GM19023 (cell line): ENCODE results near the gene ZNF771.

Experiments
- ATAC-seq: cut with Tn5 transposase; IDR thresholded peaks from one replicate; pipeline ENCODE4 v1.9.1; 2021; ENCODE audit warnings: mild to moderate bottlenecking, moderate library complexity; ENCODE audit not compliant: unreplicated experiment

Gene ZNF771

DNA sequence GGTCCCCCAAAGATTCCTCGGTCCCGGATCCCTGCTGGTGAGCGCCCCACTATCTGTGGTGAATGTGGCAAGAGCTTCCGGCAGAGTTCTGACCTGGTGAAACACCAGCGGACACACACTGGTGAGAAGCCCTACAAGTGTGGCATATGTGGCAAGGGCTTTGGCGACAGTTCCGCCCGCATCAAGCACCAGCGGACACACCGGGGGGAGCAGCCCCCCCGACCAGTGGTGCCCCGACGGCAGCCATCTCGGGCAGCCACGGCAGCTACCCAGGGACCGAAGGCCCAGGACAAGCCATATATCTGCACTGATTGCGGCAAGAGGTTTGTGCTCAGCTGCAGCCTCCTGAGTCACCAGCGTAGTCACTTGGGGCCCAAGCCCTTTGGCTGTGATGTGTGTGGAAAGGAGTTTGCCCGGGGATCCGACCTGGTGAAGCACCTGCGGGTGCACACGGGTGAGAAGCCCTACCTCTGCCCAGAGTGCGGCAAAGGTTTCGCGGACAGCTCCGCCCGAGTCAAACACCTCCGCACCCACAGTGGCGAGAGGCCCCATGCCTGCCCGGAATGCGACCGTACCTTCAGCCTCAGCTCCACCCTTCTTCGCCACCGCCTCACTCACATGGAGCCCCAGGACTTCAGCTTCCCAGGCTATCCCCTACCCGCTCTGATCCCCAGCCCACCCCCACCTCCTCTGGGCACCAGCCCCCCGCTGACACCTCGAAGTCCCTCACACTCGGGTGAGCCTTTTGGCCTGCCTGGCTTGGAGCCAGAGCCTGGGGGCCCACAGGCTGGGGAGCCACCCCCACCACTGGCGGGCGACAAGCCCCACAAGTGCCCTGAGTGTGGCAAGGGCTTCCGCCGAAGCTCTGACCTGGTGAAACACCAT lies 9.4 kb upstream of the ZNF771 start:
- no peak for ATAC-seq

DNA sequence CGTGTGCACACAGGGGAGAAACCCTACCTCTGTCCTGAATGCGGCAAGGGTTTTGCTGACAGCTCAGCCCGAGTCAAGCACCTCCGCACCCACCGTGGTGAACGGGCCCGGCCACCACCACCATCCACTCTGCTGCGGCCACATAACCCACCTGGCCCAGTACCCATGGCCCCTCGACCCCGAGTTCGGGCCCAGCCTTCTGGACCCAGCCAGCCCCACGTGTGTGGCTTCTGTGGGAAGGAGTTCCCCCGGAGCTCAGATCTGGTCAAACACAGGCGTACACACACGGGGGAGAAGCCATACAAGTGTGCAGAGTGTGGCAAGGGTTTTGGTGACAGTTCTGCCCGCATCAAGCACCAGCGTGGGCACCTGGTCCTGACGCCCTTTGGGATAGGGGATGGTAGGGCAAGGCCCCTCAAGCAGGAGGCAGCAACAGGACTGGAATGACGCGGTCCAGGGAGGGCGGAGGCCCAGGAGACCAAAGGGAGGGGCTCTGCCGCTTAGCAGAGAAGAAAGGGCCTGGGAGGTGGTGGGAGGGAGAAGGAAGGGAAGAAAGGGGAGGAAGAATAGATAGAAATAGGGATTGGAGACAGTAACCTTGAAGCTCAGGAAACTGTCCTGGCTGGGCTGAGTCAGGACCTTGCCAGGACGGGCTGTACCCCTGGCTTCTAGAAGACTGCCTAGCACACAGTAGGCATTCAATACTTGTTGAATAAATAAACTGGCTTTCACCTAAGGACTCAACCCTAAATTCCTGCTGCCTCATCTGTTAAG lies 8.6 kb upstream of the ZNF771 start:
- no peak for ATAC-seq

DNA sequence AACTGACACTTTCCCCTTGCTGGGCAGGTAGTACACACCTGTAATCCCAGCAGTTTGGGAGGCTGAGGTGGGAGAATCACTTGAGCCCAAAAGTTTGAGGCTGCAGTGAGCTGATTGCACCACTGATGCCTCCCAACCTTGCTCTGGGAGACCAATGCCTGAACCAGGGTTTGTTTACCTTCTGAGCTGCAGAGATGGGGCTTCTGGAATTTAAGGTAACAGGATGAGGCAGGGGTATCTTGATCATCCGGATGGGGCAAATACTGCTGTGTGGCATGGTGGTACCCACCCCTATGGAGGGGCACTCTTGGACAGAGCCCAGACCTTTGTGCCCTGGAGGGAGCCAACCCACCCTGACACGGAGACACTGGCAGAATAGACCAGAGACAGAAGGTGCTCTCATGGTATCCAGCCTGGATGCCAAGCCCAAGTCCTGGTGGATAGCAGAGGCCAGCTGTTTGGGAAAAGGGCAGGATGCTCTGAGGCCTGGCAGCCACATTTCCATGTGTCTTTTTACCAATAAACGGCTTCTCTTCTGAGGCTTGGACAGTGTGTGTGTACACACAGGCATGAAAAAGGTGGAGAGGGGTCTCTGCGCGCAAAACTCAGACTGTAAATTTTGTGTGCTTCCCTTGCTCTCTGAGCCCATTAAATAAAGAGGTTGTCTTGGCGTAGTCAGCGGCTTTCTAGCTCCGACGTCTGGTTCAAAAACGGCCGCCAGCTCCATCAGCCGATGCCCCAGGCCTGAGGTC lies 7.8 kb upstream of the ZNF771 start:
- no peak for ATAC-seq

DNA sequence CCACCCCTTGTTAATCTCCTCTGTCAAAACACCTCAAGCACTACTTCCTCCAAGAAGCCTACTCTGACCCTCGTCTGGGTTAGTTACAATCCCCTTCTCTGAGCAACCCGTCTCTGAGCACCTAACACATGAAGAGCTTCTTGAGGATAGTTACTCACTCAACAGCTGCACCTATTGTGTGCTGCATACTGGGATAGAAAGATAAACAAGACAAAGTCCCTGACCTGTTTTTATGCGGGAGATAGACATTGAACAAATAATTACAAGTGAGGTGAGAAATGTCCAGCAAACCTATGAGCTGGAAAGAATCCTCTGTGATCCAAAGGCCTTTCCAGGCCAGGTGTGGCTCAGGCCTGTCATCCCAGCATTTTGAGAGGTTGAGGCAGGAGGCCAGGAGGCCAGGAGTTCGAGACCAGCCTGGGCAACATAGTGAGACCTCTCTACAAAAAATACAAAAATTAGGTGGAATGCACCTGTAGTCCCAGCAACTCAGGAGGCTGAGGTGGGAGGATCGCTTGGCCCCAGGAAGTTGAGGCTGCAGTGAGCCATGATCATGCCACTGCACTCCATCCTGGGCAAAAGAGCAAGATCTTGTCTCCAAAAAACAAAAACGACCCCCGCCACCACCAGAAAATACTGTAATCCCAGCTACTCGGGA lies 5.5 kb upstream of the ZNF771 start:
- no peak for ATAC-seq

DNA sequence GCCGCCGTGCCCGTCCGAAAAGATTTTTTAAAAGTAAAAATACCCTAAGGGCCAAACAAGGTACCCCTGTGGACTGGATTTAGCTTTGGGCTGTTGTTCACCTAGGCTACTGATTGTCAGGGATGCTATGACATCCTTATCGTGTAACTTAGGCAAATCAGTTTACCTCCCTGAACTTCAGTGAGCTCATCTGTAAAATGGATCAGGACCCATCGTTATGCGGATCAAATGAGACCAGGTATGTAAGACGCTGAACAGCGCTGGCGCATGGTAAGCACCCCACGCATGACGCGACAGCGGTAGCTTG lies 658 bp upstream of the ZNF771 start:
- ATAC-seq = peak; percentile 4

DNA sequence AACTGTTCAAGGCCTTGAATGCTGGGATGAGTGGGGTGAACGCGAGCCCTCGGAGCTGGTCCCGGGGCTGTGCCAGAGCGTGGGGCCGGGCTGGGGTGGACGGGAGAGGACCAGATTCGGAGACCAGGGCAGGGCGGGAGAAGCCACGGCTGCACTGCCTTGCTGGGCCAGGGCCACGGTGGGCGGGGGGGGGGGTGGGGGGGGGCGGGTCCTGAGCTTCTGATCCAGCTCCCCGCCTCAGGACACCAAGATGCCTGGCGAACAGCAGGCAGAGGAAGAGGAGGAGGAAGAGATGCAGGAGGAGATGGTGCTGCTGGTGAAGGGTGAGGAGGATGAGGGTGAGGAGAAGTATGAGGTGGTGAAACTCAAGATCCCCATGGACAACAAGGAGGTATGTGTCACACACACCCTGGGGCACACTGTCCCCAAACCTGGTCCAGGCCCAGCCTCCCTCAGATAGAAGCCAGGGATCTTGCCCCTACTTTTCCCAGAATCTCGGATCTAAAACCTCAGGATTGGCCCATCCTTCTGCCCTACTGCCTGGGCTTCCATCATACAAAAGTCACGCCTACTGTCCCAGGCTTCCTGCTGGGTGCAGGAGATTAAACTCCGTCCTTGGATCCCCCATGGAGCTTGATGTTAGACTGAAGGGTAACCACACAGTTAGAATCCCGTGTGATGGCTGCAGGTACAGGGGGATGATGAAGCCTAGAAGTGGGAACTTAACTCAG lies 563 bp downstream of the ZNF771 start:
- peak; percentile 15 for ATAC-seq

DNA sequence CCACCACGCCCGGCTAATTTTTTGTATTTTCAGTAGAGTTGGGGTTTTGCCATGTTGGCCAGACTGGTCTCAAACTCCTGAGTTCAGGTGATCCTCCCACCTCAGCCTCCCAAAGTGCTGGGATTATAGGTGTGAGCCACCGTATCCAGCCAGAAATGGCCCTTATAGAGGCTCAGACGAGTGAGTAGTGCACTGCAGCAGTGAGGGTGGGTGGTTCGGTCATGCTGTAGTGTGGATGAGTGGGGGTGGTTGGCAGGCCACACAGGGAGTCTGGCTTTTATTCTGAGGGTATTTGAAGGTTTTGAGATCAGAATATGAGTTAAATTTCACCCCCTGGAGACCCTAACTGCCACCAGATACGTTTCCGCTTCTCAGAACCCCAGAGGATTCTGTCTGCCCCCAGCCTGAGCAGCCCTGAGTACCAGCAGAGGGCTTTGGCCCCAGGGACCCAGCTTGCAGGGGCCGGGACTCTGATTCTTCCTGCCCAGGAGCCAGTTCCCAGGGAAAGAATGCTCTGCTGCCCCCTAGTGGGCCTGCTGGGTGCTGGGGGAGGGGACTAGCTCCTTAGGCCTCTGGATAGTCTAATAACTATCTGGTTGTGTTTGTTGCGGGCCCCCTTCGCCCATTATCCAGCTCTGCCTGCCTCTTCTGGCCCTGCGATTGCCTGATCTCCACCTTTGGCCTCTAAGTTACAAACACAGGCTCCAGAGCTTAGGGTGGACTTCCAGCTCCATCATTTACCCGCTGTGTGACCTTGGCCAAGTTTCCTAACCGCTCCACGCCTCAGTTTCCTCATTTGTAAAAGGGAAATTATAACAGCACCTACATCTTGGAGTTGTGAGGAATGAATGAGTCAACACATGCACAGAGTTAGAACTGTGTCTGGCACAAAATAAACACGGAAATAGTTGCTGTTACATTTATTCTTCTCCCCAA lies 2.0 kb downstream of the ZNF771 start:
- no peak for ATAC-seq

- no peak for ATAC-seq
Measured at GRCh38 chr16:30413112-30413806, 5.9 kb downstream of the ZNF771 start.

DNA sequence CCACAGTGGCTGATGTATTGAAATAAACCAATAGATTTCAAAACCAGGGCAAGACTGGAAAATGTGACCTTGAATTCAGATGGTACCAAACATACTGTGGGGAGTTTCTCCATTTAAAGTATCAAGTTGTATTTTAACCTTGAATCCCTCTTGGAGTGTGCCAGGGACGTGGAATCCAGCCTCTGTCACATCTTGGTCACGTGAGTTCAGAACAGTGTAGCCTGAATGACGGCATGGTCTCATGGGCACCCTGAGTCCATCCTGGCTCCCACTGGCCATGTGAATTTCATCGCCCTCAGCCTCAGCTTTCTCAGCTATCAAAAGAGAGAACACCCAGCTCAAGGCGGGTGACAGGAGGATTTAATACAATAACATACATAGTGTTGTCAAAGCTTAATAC lies 6.8 kb downstream of the ZNF771 start:
- no peak for ATAC-seq

DNA sequence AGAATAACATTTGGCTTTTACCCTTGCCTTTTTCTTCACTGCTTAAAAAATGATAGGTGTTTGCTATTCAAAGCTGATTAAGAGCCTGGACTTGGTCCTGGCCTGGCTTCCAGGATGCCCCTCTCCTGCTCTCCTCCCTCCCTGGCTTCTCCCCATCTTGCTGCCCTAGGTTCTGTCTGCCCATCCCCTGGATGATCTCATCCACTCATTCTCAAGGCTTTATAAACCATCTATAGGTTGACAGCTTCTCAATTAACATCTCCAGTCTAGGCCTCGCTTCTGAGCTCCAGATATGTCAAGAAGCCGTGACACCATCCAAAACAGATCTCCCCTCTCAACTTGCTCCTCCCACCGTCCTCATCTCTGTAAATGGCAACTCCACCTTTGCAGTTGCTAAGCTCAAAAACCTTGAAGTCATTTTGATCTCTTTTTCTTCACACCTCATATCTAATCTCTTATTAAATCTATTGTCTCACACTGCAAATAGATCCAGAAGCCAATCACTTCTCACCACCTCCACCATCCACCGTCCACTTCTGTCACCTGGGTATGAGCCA lies 8.7 kb downstream of the ZNF771 start:
- ATAC-seq = no peak

DNA sequence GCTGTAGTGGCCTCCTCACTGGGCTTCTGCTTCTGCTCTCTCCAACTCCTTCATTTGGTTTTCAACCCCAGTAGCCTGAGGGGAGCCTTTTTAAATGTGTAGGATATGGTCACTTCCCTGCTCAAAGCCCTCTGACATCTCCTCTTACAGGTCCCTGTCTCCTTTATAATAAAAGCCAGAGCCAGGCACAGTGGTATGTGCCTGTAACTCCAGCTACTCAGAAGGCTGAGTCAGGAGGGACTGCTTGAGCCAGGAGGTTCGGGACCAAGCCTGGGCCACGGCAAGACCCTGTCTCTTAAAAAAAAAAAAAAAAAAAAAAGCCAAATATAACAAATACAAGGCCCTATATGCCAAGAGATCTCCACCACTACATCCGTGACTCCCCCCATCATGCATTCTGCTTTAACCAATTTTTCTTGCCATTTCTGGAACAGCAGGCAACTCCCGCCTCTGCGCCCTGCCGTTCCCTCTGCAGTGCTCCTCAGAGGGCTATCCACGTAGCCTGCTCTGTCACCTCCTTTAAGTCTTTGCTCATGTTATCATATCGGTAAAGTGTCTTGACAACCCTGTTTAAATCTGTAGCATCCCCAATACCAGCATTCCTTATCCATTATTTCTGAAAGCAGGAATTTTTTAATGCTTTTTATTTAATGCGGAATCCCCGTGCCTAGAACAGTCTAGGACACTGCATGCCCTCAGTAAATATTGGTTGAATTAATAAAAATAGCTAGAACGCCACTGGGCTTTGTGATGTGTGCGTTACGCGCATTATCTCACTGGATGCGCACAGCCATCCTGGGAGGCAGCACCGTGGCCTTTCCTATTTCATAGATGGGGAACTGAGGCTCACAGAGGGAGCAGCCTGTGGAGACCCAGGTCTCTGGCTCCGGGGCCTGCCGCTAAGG lies 9.5 kb downstream of the ZNF771 start:
- ATAC-seq = no peak

GRCh38 chr16:30417529-30418349 lies 10.3 kb downstream of the ZNF771 start:
- peak; percentile 83 for ATAC-seq

GRCh38 chr16:30418350-30419181 lies 11.2 kb downstream of the ZNF771 start:
- no peak for ATAC-seq

DNA sequence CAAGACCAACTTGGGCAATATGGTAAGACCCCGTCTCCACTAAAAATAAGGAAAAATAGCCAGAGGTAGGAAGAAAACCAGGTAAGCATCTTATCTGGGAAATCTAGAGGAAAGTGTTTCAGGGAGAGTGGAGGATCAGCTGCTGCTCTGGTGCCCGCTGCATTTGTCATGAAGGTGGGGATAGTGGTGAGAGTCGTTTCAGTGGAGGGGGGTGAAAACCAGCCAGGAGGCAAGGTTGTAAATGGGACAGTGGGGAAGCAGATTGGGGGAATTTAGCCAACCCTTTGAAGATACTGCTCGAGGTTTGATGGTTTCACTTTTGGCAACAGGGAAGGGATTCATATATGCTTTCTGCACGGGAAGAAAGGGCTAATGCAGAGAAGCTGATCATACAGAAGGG lies 13.6 kb downstream of the ZNF771 start:
- ATAC-seq = no peak

DNA sequence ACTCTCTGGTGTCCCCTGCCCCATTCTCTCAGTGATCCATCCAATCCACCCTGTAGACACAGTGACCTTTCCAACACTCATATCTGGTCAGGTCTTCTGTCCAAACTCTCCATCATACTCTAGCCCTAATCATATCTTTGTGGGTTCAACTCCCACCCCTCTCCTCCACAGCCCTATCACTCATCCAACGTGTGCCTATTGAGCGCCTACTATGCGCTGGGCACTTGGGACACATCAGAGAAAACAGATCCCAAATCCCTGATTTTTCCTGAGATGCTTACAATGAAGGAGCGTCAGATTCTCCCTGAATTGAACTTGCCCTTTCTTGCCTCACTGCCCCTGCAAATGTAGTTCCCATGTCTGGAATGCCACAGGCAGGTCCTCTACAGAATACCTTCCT lies 20.6 kb downstream of the ZNF771 start:
- ATAC-seq = no peak

DNA sequence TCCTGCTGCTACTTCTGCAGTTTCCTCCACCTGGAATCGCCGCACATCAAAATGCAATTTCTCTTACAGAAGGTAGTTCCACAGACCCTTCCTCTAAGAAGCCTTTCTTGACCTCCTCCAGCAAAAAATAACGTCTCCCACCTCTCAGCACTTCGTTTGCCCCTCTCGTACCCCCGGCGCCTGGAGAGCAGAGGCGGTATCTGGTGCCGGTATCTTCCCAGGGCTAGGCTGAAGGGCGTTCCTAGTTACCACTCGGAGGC lies 21.9 kb downstream of the ZNF771 start:
- ATAC-seq = no peak
